ENCODE measurements around the gene ADIPOR1. TPM values are rescaled to one million over a fixed set of nuclear protein-coding genes. Genes with fewer than 3 reads are reported as not detected.
"Not testable (repeated sequence)": the region's sequence is repeated elsewhere in the genome, so short reads cannot be mapped to it uniquely, and the experiment has no call there.

The ADIPOR1 gene
- total RNA-seq, 2 donors from 2014 or later, result 124 to 141 TPM

DNA sequence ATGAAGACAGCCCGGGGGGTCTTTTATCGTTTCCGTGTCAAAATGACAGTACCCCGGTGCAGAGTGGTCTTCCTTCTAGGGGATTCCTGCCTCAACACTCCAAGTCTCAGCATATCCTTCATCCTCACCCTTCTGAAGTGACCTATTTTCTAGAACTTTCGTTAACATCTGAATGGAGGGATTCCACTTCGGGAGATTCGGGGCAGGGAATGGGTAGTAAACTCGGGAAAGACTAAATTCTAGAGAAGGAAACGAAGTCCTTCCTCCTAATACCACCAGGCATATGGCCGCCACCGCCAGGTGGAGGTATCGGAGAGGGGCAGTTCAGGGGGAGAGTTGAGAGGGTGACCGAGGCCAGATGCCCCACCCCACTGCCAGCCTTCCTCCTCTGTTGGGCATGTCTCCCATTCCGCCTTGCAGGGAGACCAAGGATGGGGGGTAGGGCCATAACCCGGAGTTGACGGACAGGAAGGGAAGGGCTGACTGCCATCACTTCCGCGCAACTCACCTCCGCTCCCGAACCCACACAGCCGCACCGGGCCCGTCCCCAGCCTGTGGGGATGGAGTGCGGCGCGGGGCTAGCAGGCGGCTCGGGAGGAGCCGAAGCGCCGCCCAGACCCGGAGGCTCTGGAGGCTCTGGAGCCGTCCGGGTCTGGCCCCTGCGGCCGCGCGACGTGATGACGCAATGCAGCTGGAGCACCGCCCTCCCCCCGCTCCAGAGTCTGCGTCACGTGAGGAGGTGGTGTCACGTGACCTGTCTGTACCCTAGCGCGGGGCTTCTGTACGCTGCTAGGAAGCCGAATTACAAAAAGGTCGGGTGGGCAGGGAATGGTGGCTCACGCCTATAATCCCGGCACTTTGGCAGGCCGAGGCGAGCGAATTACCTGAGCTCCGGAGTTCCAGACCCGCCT is 31.3 kb downstream of the ADIPOR1 start, which contains the start of gene KLHL12:
TSS of gene KLHL12 (minus strand) at position 654 of the 911 bp plus-strand sequence. CDS start 2,072 bp downstream, outside the sequence.
- TF ChIP-seq CTCF (IDR thresholded peaks at IDR 0.05), result peak; percentile 38 to 77

DNA sequence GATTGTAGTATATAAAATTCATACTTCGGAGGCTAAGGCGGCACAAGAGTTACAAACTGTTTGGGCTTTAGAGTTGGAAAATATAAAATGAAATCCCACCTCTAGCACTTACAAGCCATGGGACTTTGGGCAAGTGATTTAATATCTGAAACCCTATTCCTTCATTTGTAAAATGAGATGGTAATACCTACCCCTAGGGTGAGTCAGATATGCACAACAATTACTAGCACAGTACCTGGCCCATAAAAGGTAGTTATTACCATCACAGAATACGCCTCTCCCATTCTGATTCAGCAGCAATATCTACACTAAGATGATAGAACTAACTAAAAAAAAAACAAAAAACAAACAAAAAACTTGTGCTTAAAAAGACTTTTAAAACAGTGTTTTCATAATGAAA is 34.6 kb downstream of the ADIPOR1 start:
- H3K27ac ChIP-seq, result no peak overlapping the region
- H3K4me3 ChIP-seq, result no peak overlapping the region
- H3K27me3 ChIP-seq, result no peaks in the 10 kb centered on the region
- peaks cover 0 to 5% of the 10 kb centered on the region in 2 donors for H3K4me1 ChIP-seq
- peaks cover 13% of the 10 kb centered on the region for H3K36me3 ChIP-seq
- no peak for DNase-seq (ENCODE audit: low spot score)
- H3K9me3 ChIP-seq, result no peaks in the 10 kb centered on the region
- no peak for TF ChIP-seq CTCF (IDR thresholded peaks at IDR 0.05)

More for the DNA sequence above, 31.3 kb downstream of the ADIPOR1 start, which contains the start of gene KLHL12:
- H3K36me3 ChIP-seq, result peaks cover 12% of the 10 kb centered on the region
- peaks cover 0 to 5% of the 10 kb centered on the region in 2 donors for H3K4me1 ChIP-seq
- H3K4me3 ChIP-seq, result peak within 1 kb of the TSS; percentile 89 to 95
- DNase-seq (ENCODE audit: low spot score), result peak; percentile 95
- H3K27me3 ChIP-seq, result no peaks in the 10 kb centered on the region
- peak within 1 kb of the TSS; percentile 96 to 98 for H3K27ac ChIP-seq
- H3K9me3 ChIP-seq, result no peaks in the 10 kb centered on the region

DNA sequence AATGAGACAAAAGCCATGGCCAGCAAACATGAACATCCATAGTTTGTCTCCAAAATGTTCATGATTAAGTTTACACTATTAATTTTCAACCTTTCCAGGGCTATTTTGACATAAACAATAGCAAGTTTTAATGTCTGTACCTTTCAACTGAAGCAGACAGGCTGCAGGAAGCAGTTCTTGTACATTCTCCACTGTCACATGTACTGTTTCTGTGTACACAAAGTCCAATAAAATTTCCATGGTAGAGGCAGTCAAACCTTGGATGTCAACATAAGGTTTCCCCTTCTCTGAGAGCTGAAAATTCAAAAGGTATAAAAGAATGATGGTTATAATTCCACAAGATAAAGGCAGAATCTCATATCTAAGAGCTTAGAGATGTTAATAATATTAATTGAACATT is 38.5 kb downstream of the ADIPOR1 start:
- no peak overlapping the region for H3K27ac ChIP-seq
- H3K4me1 ChIP-seq, result no peaks in the 10 kb centered on the region
- TF ChIP-seq CTCF (IDR thresholded peaks at IDR 0.05), result no peak
- no peak for DNase-seq (ENCODE audit: low spot score)
- no peaks in the 10 kb centered on the region for H3K9me3 ChIP-seq
- H3K4me3 ChIP-seq, result no peak overlapping the region
- no peaks in the 10 kb centered on the region for H3K27me3 ChIP-seq
- peaks cover 39% of the 10 kb centered on the region for H3K36me3 ChIP-seq

GRCh38 chr1:202915146-202915545 is 43.0 kb downstream of the ADIPOR1 start:
- DNase-seq (ENCODE audit: low spot score), result no peak
- Histone ChIP-seq H3K36me3 (peaks cover 57% of the 10 kb centered on the region), H3K4me3 (no peak overlapping the region), H3K27me3 (no peaks in the 10 kb centered on the region), H3K4me1 (no peaks in the 10 kb centered on the region), H3K27ac (no peak overlapping the region), H3K9me3 (no peaks in the 10 kb centered on the region)
- no peak for TF ChIP-seq CTCF (IDR thresholded peaks at IDR 0.05)

- H3K9me3 ChIP-seq; H3K27me3 ChIP-seq; H3K27ac ChIP-seq; DNase-seq (ENCODE audit: low spot score); H3K4me3 ChIP-seq; H3K4me1 ChIP-seq: not testable (repeated sequence)
- H3K36me3 ChIP-seq, result peaks cover 68% of the 10 kb centered on the region
These were observed 45.6 kb downstream of the ADIPOR1 start for GRCh38 chr1:202912476-202912875.

GRCh38 chr1:202909494-202909893 is 48.6 kb downstream of the ADIPOR1 start:
- Histone ChIP-seq H3K27ac (no peak overlapping the region), H3K4me1 (no peaks in the 10 kb centered on the region), H3K9me3 (no peaks in the 10 kb centered on the region), H3K4me3 (no peak overlapping the region), H3K36me3 (peaks cover 61% of the 10 kb centered on the region), H3K27me3 (no peaks in the 10 kb centered on the region)
- TF ChIP-seq CTCF (IDR thresholded peaks at IDR 0.05), result no peak
- no peak for DNase-seq (ENCODE audit: low spot score)

Data from right atrium auricular region (tissue), 2 donors.